Activated CD8-positive, alpha-beta T cell treated with anti-CD3 and anti-CD28 coated beads for 36 hours (primary cell): ENCODE results near the gene FAM174B. TPM values are rescaled to one million over a fixed set of nuclear protein-coding genes. Genes with fewer than 3 reads are reported as not detected.

ENCODE experiments used
- ATAC-seq: fragments of 200-7000 bp; cut with Tn5 transposase; one replicate; pipeline ENCODE4 v1.10.0; 2021; ENCODE audit warnings: mild to moderate bottlenecking, moderate library complexity
- CTCF ChIA-PET: fragments of 350-600 bp; sonication (Branson Sonifier 250); formaldehyde crosslinking; loops from one replicate; lab custom pipeline; 2021; ENCODE audit warnings: antibody characterized with exemption; lab: Charles Lee
- POLR2A ChIA-PET: fragments of 350-600 bp; sonication (Branson Sonifier 250); formaldehyde crosslinking; loops from one replicate; lab custom pipeline; 2021; ENCODE audit warnings: antibody characterized with exemption; lab: Charles Lee
- DNase-seq: peaks from one replicate; pipeline ENCODE4 v3.0.0-alpha.2; 2020
- H3K27ac Mint-ChIP-seq: one replicate; pipeline ENCODE4 v1.8.0; 2021; ENCODE audit warnings: mild to moderate bottlenecking, mixed read lengths
- H3K27me3 Mint-ChIP-seq: one replicate; pipeline ENCODE4 v1.8.0; 2021; ENCODE audit warnings: mixed read lengths
- H3K36me3 Mint-ChIP-seq: one replicate; pipeline ENCODE4 v1.8.0; 2021; ENCODE audit warnings: low read depth, mixed read lengths
- H3K4me1 Mint-ChIP-seq: one replicate; pipeline ENCODE4 v1.8.0; 2021; ENCODE audit warnings: low read depth, mixed read lengths
- H3K4me3 Mint-ChIP-seq: one replicate; pipeline ENCODE4 v1.8.0; 2021; ENCODE audit warnings: mild to moderate bottlenecking, moderate library complexity, mixed read lengths
- H3K9me3 Mint-ChIP-seq: one replicate; pipeline ENCODE4 v1.8.0; 2021; ENCODE audit warnings: mixed read lengths
- intact Hi-C: fragments of 100-400 bp; cut with micrococcal nuclease; formaldehyde crosslinking; loops from one replicate; pipeline ENCODE4 v1.10.0; 2022
- total RNA-seq, 2 experiments: library from RNA; stranded (reverse); gene quantifications; one replicate each; pipeline ENCODE4 v1.2.3, GENCODE V29; 2021
- TF ChIP-seq, protein P1 (sequence below): fragments of 200-600 bp; IDR thresholded peaks from one replicate; pipeline ENCODE4 v1.8.0; 2022; ENCODE audit warnings: antibody characterized with exemption, mild to moderate bottlenecking

The FAM174B gene
- total RNA-seq, 2 experiments from 2014 or later = 2.6 to 3.0 TPM

DNA sequence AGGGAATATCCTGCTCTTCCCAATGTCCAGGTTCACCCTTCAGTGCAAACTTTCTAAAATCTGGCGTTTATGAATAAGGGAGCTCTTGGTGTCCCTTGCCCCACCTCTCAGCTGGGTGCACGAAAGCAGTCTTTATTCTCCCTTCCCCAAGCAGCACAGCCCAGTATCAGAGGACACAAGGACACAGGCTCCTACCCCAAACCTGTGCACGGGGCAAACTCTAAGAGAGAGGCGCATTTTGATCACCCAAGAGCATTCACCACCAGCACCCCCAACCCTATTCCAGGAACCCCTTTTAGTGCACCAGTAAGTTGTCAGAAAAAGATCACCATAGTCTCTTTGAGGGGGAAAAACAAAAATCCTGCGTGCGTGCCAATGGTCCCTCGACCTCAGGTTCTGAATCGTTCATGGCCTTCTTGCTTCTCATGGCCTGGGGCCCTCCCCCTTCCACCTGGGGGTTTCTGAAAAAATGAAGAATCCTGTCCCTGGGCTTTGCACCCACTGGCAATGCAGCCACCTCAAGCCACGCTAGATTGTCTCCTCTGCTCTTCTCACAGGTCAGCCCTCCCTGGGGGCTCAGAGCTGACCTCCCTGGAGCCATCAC lies 78.9 kb downstream of the FAM174B start:
- Mint-ChIP-seq H3K9me3 (no peaks in the 10 kb centered on the region), H3K27ac (no peak overlapping the region), H3K4me1 (no peaks in the 10 kb centered on the region), H3K27me3 (no peaks in the 10 kb centered on the region), H3K36me3 (no peaks in the 10 kb centered on the region), H3K4me3 (no peak overlapping the region)
- POLR2A ChIA-PET = no interaction called here
- ATAC-seq (no peak), DNase-seq (no peak)
- TF ChIP-seq, protein P1, sequence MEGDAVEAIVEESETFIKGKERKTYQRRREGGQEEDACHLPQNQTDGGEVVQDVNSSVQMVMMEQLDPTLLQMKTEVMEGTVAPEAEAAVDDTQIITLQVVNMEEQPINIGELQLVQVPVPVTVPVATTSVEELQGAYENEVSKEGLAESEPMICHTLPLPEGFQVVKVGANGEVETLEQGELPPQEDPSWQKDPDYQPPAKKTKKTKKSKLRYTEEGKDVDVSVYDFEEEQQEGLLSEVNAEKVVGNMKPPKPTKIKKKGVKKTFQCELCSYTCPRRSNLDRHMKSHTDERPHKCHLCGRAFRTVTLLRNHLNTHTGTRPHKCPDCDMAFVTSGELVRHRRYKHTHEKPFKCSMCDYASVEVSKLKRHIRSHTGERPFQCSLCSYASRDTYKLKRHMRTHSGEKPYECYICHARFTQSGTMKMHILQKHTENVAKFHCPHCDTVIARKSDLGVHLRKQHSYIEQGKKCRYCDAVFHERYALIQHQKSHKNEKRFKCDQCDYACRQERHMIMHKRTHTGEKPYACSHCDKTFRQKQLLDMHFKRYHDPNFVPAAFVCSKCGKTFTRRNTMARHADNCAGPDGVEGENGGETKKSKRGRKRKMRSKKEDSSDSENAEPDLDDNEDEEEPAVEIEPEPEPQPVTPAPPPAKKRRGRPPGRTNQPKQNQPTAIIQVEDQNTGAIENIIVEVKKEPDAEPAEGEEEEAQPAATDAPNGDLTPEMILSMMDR = no peak
- intact Hi-C loops = no loop called here
- CTCF ChIA-PET = no interaction called here

DNA sequence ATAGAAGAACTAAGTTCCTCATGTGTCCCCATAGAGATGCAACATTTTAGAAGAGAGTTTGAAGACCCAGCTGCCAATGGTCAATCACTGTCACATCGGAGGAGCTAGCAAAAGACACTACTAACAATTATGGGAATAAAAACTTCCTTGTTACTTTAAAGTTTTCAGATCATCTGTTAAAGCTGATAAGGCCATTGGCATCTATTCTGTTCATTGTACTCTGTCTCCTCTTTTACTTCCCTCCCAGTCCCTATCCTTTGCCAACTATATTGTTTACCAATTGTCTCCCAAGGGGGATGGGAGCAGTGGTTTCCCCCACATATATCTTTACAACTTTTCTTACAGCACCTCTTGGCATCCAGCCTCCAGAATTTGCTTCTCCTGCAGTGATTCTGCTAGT lies 81.0 kb downstream of the FAM174B start:
- Mint-ChIP-seq H3K36me3 (no peaks in the 10 kb centered on the region), H3K27me3 (no peaks in the 10 kb centered on the region), H3K4me3 (no peak overlapping the region), H3K9me3 (no peaks in the 10 kb centered on the region), H3K27ac (no peak overlapping the region), H3K4me1 (no peaks in the 10 kb centered on the region)
- CTCF ChIA-PET = no interaction called here
- ATAC-seq (no peak), DNase-seq (no peak)
- POLR2A ChIA-PET = interaction anchor here (1.2 kb wide), 1 partner anchor 26 kb away, joined by 3 read pairs; no protein-coding TSS in a partner anchor
- TF ChIP-seq, protein P1 = no peak
- intact Hi-C loops = no loop called here

DNA sequence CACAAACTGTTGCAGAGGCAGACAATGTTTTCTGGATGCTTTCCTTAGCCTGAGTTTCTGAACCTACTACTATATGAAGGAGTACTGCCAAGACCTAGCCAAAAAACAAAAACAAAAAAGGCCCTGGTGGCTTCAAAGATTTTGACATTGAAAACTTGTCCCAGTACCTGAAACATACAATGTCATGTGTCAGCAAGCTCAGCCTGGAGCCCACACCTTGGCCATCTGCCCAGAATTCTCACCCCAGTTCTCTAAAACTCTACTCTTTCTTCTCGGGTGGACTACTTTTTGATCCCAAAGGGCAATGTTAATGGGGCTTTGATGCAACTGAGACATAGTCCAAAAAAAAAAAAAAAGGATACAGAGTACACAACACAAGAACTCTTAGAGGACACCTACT lies 81.4 kb downstream of the FAM174B start:
- H3K4me1 Mint-ChIP-seq = no peaks in the 10 kb centered on the region
- CTCF ChIA-PET = no interaction called here
- no peak overlapping the region for H3K27ac Mint-ChIP-seq
- ATAC-seq (no peak), DNase-seq (no peak)
- TF ChIP-seq, protein P1 = no peak
- H3K27me3 Mint-ChIP-seq = no peaks in the 10 kb centered on the region
- H3K4me3 Mint-ChIP-seq = no peak overlapping the region
- no peaks in the 10 kb centered on the region for H3K36me3 Mint-ChIP-seq
- intact Hi-C loops = no loop called here
- H3K9me3 Mint-ChIP-seq = no peaks in the 10 kb centered on the region
- POLR2A ChIA-PET = interaction anchor here (1.2 kb wide), 1 partner anchor 26 kb away, joined by 3 read pairs; no protein-coding TSS in a partner anchor

DNA sequence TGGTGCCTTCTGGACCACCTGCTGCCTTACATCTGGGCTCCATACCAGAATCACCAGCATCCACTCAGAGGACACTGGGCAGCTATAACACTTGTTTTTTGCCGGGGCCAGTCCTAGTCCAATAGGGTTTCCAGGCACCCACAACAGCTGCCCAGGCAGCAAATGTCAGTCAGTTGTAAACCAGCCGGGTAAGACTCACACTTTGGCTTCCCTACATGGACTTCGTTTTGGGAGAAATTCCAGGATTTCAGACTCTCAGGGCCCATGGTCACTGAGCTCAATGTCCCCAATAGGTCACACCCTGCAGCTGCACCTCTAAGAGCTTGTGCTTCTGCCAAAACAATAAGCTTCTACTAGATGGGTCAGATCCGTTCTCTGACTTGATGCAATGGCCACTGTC lies 83.8 kb downstream of the FAM174B start:
- intact Hi-C loops = no loop called here
- no peaks in the 10 kb centered on the region for H3K36me3 Mint-ChIP-seq
- CTCF ChIA-PET = no interaction called here
- no peaks in the 10 kb centered on the region for H3K9me3 Mint-ChIP-seq
- POLR2A ChIA-PET = no interaction called here
- no peak overlapping the region for H3K4me3 Mint-ChIP-seq
- DNase-seq (no peak), ATAC-seq (no peak)
- no peak overlapping the region for H3K27ac Mint-ChIP-seq
- TF ChIP-seq, protein P1 = no peak
- H3K27me3 Mint-ChIP-seq = no peaks in the 10 kb centered on the region
- no peaks in the 10 kb centered on the region for H3K4me1 Mint-ChIP-seq

DNA sequence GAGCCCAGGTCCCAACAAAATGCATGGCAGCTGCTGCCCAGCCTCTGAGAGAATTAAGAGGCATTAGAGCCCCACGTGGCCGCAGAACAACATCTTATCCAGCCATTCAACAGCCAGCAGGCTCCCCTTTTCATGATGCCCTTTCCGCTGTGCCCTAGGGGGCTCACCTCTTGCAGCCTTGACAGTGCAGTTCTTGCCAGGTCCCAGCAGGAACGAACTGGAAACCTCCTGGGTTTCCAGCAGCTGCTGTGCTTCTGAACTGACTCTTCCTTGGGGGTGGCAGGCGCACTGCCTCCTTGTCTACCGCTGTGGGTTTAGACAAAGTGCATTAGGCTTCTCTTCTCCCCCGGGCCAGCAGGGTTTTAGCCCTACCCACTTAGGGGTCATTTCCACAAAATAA lies 85.2 kb downstream of the FAM174B start:
- ChIA-PET CTCF (no interaction called here), POLR2A (no interaction called here)
- H3K9me3 Mint-ChIP-seq = no peaks in the 10 kb centered on the region
- TF ChIP-seq, protein P1 = no peak
- DNase-seq = no peak
- H3K27me3 Mint-ChIP-seq = no peaks in the 10 kb centered on the region
- H3K27ac Mint-ChIP-seq = no peak overlapping the region
- intact Hi-C loops = no loop called here
- H3K36me3 Mint-ChIP-seq = no peaks in the 10 kb centered on the region
- ATAC-seq = no peak
- H3K4me1 Mint-ChIP-seq = no peaks in the 10 kb centered on the region
- H3K4me3 Mint-ChIP-seq = no peak overlapping the region
